Measurements from ENCODE around the gene PFKM.

PFKM gene

DNA sequence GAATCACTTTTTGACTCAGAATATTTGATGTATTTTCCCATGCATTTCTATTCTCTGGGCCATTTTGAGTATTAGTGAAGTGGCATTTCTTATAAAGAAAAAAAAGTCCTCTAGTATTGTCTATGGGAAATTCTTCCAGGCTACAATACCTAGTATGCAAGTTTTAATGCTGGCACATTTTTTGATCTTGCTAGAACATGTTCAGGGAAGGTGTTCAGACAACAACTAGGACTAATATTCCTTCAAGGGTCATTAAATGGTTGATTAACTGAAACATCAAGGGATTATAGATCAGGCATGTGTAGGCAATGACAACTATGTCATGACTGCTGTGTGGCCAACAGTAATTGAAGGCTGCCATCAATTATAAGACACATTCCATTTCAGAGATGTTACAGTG, 71.9 kb downstream of the PFKM start:
- no peak for DNase-seq

DNA sequence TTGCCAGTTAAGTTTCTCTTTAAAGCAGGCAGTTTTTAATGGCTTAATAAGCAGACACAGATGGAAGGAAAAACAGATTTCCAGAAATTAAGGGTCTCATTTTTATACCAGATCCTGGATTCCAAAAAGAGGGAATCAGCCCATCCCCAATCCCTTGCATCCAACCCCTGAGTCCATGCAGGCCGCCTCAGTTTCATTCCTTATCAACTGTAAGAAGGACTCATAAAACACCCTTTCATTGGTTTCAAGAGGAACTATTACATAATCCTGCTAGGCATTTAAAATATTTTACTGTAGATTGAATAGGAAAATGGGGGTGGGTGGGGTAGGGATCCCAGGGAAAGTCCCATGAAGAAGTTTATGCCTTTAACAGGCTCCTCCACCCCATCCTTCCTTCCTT, 73.7 kb downstream of the PFKM start:
- DNase-seq, result no peak

GRCh38 chr12:48193623-48194022, 74.5 kb downstream of the PFKM start:
- DNase-seq, result no peak

GRCh38 chr12:48194799-48195201, 75.6 kb downstream of the PFKM start:
- DNase-seq, result no peak
